H54 (cell line): ENCODE measurements around the gene AK2.
"Not testable (repeated sequence)": the region's sequence is repeated elsewhere in the genome, so short reads cannot be mapped to it uniquely, and the experiment has no call there.

ENCODE experiments used
- DNase-seq: peaks from one replicate; pipeline ENCODE4 v3.0.0; 2011; ENCODE audit warnings: low spot score, mixed read lengths; ENCODE audit not compliant: insufficient read length
- FAIRE-seq: peaks from 3 replicates; lab custom pipeline; 2011; peaks lifted over from hg19 to GRCh38; lab: Jason Lieb, UNC
- POLR2A ChIP-seq: IDR thresholded peaks from 2 replicates; pipeline ENCODE4 v1.6.1; 2011; ENCODE audit warnings: low read depth, mild to moderate bottlenecking, low read length

AK2 gene

DNA sequence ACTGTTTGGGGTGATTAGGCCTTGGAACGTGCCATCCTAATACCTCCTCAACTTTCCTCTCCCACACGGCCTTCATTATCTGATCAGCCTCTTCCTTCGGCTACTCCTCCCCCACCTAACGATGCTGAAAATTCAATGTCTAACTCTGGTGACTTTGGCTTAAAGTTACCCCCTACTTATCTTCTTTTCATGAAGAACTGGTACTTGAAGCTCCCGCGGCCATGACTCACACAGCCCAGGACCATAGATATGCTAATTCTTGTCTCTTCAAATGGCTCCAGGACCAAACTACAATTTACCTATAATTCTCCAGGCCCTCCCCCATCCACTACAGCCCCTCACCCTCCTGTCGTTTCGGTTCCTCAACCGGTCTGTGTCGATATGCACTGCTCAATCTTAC, 28.6 kb upstream of the AK2 start:
- DNase-seq (no peak), FAIRE-seq (no peak)

DNA sequence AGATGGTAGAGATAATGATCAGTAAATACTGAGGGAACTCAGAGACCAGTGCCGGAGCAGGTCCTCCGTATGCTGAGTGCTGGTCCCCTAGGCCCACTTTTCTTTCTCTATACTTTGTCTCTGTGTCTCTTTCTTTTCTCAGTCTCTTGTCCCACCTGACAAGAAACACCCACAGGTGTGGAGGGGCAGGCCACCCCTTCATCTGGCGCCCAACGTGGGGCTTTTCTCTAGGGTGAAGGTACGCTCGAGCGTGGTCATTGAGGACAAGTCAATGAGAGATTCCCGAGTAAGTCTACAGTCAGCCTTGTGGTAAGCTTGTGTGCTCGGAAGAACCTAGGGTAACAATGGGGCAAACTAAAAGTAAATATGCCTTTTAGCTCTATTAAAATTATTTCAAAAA, 27.6 kb upstream of the AK2 start:
- not testable (repeated sequence) for FAIRE-seq, DNase-seq

More for the DNA sequence above, 28.6 kb upstream of the AK2 start:
- no peak for TF ChIP-seq POLR2A

DNA sequence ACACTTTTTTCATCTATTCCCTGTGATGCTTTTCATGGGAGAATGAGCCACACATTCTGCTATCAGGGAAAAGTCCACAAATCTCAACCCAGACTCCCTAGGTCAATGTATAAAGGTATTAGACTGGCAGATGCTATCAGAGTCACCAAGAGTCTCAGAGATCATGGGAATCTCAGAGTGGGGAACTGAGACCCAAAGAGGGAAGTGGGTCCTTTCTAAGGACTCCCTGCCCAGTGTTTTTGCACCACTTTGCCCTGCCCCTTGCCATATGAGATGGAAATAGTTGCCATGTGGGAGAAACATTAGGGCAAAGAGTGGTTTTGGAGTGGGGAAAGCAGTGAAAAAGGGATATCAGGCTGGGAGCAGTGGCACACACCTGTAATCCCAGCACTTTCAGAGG, 25.2 kb upstream of the AK2 start:
- TF ChIP-seq POLR2A: no peak
- DNase-seq (no peak), FAIRE-seq (no peak)

DNA sequence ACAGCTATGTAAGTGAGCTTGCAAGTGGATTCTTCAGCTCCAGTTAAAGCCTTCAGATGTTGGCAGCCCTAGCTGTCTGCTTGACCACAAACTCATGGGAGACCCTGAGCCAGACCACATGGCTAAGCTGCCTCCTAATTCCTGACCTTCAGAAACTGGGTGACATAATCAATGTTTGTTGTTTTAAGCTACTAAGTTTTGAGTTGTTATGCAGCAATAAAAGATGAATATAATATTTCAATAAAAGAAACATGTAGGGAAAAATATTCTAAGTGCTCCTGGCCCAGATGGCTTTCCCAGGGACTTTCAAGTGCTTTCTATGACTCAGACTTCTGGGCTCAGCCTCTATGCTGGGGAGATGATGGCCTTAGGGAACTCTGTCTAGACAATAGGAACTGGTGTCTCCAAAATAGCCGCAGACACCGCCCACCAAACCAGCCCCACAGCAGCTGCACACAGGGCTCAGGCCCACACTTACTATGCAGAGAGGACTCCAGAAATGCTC, 23.9 kb upstream of the AK2 start:
- no peak for TF ChIP-seq POLR2A
- DNase-seq (peak; percentile 44), FAIRE-seq (no peak)

DNA sequence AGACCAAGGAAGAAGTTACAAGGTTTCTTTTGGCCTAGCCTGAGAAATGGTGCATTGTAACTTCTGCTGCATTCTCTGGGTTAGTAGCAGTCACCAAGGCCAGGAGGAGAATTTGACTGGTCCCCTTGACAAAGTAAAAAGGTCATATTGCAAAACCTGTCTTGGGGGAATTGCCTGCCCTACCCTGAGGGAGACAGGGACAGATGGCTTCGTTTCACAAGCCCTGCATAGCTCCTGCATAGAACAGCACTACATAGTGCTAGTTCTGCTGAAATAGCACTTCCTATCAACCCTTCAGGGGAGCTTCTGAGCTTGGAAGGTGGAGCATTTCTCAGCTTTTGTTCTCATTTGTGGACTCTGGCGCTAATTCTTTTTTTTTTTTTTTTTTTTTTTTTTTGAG, 20.4 kb upstream of the AK2 start:
- no peak for DNase-seq
- TF ChIP-seq POLR2A: no peak
- no peak for FAIRE-seq

DNA sequence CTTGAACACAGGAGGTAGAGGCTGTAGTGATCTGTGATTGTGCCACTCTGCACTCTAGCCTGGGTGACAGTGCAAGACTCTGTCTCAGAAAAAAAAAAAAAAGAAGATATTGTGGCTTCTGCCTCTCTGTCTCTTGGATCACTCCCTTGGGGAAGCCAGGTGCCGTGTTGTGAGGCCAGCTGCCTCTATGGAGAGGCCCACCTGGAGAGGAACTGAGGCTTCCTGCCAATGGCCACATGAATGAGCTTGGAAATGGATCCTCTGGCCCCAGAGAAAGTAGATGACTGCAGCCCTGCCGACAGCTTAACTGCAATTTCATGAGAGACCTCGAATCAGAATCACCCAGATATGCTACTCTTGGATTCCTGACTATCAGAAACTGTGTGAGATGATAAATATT, 19.7 kb upstream of the AK2 start:
- FAIRE-seq: no peak
- DNase-seq: no peak
- TF ChIP-seq POLR2A: no peak

DNA sequence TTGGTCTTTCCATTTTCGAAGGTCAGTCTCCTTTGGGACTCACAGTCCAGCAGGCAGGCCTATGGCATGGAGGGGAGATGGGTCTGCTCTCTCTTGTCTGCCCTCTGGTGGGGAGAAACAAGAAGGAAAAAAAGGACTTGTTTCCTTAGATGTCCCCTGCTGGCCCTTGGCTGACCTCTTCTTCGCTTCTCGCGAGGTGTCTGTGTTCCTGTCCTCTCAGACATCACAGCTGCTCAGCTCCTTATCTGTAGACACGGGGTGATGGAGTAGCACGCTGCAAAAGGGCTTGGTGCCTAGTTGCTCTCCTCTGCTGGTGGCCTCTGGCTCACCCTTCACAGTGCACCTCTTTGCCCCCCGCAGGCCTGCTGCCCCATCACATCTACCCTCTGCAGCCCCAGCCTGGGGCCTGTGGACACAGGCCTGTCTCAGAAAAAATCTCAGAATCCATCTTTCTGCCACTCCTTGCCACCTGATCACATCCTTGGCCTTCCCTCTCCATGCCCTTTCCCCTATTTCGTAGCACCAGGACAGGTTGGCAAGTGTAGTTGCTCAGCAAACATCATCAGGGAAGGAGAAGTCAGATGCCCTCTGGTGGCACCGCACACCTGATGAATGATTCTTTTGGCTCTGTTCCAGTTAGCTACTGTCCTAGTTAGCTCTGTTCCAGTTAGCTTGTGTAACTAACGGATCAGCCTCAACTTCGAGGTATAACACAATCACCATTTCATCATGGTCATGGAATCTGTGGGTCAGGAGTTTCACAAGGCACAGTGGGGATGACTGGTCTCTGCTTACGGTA, 18.7 kb upstream of the AK2 start:
- FAIRE-seq: no peak
- DNase-seq: peak; percentile 72
- no peak for TF ChIP-seq POLR2A

DNA sequence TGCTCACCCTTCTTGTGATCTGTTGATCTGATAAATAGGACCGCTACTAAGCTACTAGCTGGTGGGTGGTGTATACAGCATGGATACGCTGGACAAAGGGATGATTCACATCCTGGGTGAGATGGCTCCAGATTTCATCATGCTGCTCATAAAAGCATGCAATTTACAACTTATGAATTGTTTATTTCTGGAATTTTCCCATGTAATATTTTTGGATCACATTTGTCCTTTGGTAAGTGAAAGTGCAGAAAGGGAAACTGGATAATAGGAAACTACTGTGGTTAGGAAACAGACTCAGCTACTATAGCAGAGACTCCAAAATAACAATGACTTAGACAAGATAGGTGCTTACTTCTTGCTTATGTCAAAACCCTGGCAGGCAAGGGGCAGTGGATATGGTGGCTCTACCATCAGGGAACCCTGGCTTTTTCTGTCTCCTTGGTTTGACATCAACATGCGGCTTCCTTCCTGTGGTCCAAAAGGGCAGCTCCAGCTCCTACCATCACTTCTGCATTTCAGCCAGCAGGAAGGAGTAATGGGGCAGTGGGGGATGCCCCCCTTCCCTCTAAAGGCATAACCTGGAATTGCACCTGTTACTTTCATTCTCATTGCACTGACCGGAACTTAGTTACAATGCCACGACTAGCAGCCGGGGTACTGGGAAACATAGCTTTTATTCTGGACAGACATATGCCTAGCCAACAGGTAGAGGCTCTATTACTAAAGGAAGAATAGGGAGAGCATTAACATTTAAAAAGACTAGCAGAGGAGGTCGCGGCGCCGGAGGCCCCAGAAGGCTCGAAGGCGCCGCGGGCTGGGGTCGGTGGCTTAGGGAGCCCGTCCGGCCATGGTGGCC, 13.8 kb upstream of the AK2 start:
- no peak for TF ChIP-seq POLR2A
- DNase-seq (peak; percentile 42), FAIRE-seq (peak; percentile 38)

DNA sequence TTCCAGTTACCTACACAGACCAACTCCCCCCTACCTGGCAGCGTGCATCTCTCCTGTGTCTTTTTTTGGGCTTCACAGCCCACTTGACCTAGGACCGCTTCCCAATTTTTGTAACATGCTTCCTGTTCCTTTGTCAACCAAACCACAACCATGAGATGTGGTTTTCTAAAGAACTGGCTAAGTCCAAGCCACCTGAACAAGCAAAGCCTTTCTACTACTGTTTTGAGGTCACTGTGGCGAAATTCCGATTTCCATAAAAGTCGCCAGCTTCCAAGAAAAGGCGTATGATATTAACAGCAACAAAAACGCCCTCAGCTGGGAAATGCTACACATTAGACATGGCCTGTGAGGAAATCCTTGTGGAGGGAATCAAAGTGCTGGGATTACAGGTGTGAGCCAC, 12.7 kb upstream of the AK2 start:
- no peak for FAIRE-seq
- no peak for TF ChIP-seq POLR2A
- no peak for DNase-seq

DNA sequence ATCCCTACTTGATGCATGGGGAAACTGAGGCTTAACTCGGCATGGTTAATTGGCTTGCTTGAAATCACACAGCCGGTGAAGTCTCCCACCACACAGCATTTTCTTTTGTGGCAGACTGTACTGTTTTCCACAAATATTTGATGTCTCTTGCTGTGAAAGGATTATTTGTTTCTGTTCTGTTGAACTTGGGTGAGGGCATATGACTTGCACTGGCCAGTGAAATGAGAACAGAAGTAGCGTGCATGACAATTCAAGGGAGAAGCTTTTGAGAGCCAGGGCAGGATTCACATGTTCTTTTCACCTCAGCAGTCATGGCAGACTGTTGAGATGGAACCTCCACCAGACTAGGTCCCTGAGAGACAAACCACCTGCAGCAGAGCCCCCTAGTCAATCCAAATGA, 11.7 kb upstream of the AK2 start:
- no peak for DNase-seq
- FAIRE-seq: no peak
- TF ChIP-seq POLR2A: no peak

DNA sequence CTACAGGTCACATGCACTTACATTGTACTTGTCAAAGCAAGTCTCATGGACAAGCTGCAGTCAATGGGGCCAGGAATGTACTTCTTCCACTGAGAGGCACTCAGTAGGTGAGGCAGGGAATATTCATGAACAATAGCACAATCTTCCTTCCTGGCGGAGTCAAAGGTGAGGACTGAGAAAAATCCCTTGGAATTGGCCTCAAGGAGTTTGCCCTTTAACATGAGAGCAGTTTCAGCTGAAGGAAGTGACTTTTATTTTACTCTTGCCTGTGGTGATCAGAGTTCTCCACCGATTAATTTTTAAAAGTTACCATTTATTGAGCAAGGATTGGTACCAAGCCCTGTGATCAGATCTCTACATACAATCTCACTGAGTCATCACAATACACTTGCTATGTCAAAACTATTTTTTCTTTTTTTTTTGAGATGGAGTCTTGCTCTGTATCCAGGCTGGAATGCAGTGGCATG, 11.2 kb upstream of the AK2 start:
- FAIRE-seq (no peak), DNase-seq (no peak)
- no peak for TF ChIP-seq POLR2A

DNA sequence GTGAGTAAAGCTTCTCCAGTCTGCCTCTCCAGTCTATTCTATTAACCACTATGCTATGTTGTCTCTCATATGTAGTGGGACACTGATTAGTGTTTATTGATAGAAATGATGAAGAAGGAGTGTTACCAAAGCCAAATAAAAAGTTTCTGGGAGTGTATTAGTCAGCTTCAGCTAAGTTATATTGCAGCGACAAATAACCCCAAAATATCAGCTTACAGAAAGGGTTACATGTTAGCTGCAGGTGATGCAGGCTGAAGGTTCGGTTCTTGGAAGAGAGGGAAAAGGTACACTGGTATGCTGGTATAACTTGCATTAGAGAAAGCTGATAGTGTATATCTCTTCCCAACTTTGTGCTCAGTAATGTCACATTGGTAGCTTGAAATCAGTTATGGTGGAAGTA, 10.6 kb upstream of the AK2 start:
- no peak for TF ChIP-seq POLR2A
- FAIRE-seq (no peak), DNase-seq (no peak)

DNA sequence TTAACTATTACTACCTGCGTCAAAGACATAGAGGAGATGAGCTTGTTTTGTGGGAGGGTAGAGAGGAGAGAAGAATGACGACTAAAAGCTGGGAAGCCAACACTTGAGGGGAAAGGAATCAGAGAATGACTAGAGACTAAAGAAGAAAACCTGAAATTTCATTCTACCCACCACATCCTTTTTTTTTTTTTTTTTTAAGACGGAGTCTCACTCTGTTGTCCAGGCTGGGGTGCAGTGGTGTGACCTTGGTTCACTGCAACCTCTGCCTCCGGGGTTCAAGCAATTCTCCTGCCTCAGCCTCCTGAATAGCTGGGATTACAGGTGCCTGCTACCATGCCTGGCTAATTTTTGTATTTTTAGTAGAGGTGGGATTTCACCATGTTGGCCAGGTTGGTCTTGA, 9.6 kb upstream of the AK2 start:
- DNase-seq, FAIRE-seq: not testable (repeated sequence)

DNA sequence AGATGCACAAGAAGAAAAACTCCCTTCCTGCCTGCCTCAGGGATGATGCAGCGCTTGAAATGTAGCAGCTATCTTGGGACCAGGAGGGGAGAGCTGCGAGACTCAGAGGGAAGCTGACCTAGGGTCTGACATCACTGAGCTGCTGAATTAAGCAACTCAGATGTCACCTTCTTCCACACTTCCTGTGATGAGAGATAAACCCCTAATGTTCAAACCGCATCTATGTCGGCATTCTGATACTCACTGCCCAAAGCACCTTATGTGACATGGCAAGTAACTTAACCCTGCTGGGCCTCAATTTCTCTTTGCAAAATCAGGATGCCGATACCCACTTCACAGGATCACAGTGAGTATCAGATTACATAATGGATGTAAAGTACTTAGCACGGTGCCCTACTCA, 9.1 kb upstream of the AK2 start:
- FAIRE-seq: no peak
- TF ChIP-seq POLR2A: no peak
- no peak for DNase-seq

DNA sequence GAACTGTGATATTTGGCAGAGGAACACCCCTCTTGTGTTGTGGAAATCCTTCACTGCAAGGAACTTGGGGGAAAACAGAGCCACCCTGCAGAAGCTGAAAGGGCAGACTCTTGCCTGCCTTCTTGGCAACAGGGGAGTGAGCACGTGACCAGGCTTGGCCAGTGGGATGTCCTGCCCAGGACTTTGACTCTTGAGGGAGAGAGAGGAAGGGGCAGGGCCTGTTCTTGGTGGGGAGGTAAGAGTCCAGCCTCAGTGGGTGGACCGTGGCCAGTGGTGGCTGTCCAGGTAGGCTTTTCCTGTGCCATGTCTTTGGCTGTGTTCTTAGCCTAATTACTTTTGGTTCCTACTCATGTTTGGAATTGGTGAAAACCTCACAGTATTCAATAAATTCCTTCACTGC, 8.6 kb upstream of the AK2 start:
- TF ChIP-seq POLR2A: no peak
- FAIRE-seq: no peak
- DNase-seq: no peak
